ENCODE data around the gene LAMA3.
"Not testable (repeated sequence)": the region's sequence is repeated elsewhere in the genome, so short reads cannot be mapped to it uniquely, and the experiment has no call there.

LAMA3 gene

DNA sequence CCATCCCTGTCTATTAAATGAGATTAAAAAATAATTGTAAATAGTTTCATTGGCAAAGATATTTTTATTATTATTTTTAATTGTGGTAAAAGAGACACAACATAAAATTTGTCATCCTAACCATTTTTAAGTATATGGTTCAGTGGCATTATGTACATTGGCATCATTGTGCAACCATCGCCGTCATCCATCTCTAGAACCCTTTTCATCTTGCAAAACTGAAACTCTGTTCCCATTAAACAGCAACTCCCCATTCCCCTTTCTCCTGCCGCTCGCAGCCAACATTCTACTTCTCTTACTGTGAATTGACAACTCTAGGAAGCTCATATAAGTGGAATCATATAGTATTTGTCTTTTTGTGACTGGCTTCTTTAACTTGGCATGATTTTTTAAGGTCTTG is 25.3 kb downstream of the LAMA3 start:
- TF ChIP-seq, protein P1, sequence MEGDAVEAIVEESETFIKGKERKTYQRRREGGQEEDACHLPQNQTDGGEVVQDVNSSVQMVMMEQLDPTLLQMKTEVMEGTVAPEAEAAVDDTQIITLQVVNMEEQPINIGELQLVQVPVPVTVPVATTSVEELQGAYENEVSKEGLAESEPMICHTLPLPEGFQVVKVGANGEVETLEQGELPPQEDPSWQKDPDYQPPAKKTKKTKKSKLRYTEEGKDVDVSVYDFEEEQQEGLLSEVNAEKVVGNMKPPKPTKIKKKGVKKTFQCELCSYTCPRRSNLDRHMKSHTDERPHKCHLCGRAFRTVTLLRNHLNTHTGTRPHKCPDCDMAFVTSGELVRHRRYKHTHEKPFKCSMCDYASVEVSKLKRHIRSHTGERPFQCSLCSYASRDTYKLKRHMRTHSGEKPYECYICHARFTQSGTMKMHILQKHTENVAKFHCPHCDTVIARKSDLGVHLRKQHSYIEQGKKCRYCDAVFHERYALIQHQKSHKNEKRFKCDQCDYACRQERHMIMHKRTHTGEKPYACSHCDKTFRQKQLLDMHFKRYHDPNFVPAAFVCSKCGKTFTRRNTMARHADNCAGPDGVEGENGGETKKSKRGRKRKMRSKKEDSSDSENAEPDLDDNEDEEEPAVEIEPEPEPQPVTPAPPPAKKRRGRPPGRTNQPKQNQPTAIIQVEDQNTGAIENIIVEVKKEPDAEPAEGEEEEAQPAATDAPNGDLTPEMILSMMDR (IDR thresholded peaks at IDR 0.05; ENCODE audit: insufficient read depth, low read depth, low read length, missing control alignments) = no peak
- no peak for DNase-seq (ENCODE audit: low read depth)
- no peak overlapping the region for H3K4me3 ChIP-seq (ENCODE audit: low read length)

DNA sequence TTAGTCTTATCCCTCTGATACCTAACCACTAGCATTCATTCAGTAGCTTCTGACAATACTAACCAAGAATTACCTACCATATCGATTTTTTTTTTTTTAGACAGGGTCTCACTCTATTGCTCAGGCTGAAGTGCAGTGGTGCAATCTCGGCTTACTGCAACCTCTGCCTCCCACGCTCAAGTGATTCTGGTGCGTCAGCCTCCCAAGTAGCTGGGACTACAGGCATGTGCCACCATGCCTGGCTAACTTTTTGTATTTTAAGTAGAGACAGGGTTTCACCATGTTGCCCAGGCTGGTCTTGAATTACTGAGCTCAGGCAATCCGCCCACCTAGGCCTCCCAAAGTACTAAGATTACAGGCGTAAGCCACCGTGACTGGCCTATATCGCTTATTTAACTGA is 26.8 kb downstream of the LAMA3 start:
- H3K4me3 ChIP-seq (ENCODE audit: low read length) = not testable (repeated sequence)
- DNase-seq (ENCODE audit: low read depth) = peak; percentile 87

DNA sequence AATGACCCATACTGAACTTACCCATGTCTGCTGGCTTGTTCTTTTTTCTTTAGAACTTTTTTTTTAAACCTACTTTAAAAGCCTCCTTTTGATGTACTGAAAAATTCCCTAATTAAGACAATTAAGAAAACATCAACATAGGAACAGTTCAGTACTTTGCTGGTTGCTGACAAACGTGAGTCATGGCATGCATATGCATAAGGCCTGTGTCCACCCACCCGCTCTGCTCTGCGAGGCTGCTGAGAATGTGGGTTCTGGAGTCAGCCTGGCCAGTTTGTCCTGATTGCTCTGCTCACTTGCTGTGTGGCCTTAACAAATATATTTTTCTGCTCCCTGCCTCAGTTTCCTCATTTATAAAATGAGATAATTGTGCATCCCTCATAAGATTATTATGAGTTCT is 27.3 kb downstream of the LAMA3 start:
- H3K4me3 ChIP-seq (ENCODE audit: low read length) = no peak overlapping the region
- TF ChIP-seq, protein P1 (IDR thresholded peaks at IDR 0.05; ENCODE audit: insufficient read depth, low read depth, low read length, missing control alignments) = no peak
- peak; percentile 93 for DNase-seq (ENCODE audit: low read depth)

DNA sequence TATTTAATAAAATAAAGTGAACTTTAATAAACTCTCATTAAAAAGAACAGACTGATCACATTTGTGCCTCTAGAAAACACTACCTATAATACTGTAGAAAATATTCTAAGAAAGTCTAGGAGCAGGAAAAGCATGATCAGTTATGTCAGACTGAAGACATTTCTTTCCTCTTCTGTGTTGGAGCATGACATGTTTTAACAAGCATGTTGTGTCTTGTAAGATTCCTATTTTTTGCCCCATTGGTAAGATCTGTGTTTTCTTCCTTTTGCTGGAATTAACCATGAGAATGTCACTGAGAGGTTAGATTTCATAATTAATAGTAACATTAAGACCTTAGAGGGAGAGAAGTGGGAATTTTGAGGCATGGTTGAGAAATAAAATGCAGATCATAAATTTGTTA is 27.7 kb downstream of the LAMA3 start:
- TF ChIP-seq, protein P1 (IDR thresholded peaks at IDR 0.05; ENCODE audit: insufficient read depth, low read depth, low read length, missing control alignments) = no peak
- DNase-seq (ENCODE audit: low read depth) = peak; percentile 89
- H3K4me3 ChIP-seq (ENCODE audit: low read length) = no peak overlapping the region

DNA sequence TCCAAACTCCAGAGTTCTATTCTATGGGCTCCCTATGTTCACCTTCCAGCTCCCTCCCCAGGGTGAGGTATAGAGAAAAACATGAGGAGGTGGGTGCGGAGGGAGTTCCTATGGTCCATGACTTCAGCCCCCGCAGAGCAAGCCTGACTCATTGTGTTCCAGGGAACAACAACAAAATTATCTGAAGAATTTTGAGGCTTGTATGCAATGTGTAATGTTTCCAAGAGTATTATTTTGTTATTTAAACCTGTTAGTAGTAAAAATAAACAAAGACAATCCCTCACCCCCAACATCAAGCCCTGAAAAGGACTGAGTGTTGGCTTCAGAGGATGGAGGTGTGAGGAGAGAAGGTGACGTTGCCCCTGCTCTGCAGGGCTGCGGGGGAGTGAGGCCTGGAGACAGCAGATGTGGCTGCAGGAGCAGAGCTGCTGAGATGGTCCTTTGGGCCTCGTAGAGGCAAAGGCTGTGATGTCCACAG is 29.0 kb downstream of the LAMA3 start:
- DNase-seq (ENCODE audit: low read depth) = peak; percentile 83

DNA sequence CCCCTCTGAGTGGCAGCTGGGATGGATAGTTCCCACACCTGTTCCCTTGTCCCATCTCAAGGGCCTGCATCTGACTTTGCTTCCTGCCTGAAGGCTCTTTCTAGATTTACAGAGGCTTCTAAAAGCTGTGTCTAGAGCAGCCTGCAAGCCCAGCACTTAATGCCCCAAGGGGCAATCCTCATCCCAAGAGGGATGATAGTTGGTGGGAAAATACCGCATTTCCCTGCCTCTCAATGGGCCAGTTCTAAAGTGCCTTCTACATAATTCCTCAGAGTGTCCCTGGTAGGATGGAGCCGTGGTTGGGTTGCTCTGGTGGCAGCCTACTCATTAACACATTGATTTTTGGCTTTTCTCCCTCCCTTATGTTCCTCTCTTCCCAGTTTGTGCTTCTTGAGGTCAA is 29.5 kb downstream of the LAMA3 start:
- TF ChIP-seq, protein P1 (IDR thresholded peaks at IDR 0.05; ENCODE audit: insufficient read depth, low read depth, low read length, missing control alignments) = no peak
- H3K4me3 ChIP-seq (ENCODE audit: low read length) = no peak overlapping the region
- peak; percentile 16 for DNase-seq (ENCODE audit: low read depth)

More for the DNA sequence above, 29.0 kb downstream of the LAMA3 start:
- no peak overlapping the region for H3K4me3 ChIP-seq (ENCODE audit: low read length)
- TF ChIP-seq, protein P1 (IDR thresholded peaks at IDR 0.05; ENCODE audit: insufficient read depth, low read depth, low read length, missing control alignments) = no peak

DNA sequence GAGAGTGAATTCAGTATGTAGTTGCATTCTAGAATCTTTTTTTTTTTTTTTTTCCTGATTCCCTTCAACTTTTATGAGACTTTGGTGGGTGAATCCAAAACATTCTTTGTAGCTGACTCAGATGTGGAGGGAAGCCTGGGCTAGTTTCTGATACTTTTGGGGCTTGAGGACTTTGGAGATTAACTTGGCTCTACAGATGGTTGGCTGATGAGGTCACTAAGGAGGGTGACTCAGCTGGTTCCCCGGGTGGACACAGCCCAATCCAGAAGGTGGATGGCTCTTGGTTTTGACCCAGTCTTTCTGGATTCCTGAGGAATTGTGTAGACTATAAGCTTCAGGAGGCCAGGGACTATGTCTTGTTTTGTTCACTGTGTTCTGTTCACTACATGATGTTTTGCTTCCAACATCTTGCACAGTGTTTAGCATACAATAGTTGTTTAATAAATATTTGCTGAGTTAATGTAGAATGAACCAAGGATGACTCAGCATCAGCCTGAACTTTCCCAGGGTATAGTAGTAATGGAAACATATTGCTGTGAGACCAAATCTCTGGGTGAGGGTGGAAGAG is 30.5 kb downstream of the LAMA3 start:
- TF ChIP-seq, protein P1 (IDR thresholded peaks at IDR 0.05; ENCODE audit: insufficient read depth, low read depth, low read length, missing control alignments) = no peak
- peak; percentile 96 for DNase-seq (ENCODE audit: low read depth)

More for the DNA sequence above, 30.5 kb downstream of the LAMA3 start:
- H3K4me3 ChIP-seq (ENCODE audit: low read length) = no peak overlapping the region
